Endothelial cell of umbilical vein (primary cell): Measurements from ENCODE around the gene STK39. TPM values are rescaled to one million over a fixed set of nuclear protein-coding genes. Genes with fewer than 3 reads are reported as not detected.
"Not testable (repeated sequence)": the region's sequence is repeated elsewhere in the genome, so short reads cannot be mapped to it uniquely, and the experiment has no call there.

Source experiments
- BruUV-seq: library from RNA; stranded (reverse); fragments of 400-500 nt; replicated peaks from 2 replicates; lab custom pipeline; 2021; lab: Mats Ljungman, UMichigan
- CTCF ChIA-PET: fragments of 300-600, 350-600 bp; sonication (Branson Sonifier 250); formaldehyde crosslinking; loops from one replicate; lab custom pipeline; 2021; ENCODE audit warnings: antibody characterized with exemption, inconsistent platforms; lab: Charles Lee
- POLR2A ChIA-PET: fragments of 300-600, 350-600 bp; sonication (Branson Sonifier 250); formaldehyde crosslinking; loops from one replicate; lab custom pipeline; 2021; ENCODE audit warnings: antibody characterized with exemption, inconsistent platforms; lab: Charles Lee
- DNase-seq: peaks from one replicate; pipeline ENCODE4 v3.0.0-alpha.2; 2011; ENCODE audit warnings: low read depth, low spot score
- FAIRE-seq: peaks from 2 replicates; lab custom pipeline; 2011; peaks lifted over from hg19 to GRCh38; lab: Jason Lieb, UNC
- H2AFZ ChIP-seq: 2 replicates; pipeline ENCODE4 v1.6.0; 2012; ENCODE audit warnings: low read depth, low read length, control low read depth, inconsistent platforms
- H3K27ac ChIP-seq: 2 replicates; pipeline ENCODE4 v1.5.1; 2011; ENCODE audit warnings: low read depth, mild to moderate bottlenecking, control low read depth, low read length, moderate library complexity; ENCODE audit not compliant: insufficient read depth
- H3K27me3 ChIP-seq, 2 experiments: 2 replicates each; pipeline versions ENCODE4 v1.6.0 to v1.6.1; 2011; ENCODE audit warnings: low read length in 2 of 2, mixed read lengths in 1 of 2; ENCODE audit not compliant: control insufficient read depth in 2 of 2, insufficient read depth in 2 of 2
- H3K36me3 ChIP-seq, 2 experiments: 2 replicates in 1 of 2; 3 replicates in 1 of 2; pipeline ENCODE4 v1.5.1; 2011; ENCODE audit warnings: low read length in 2 of 2, mild to moderate bottlenecking in 1 of 2, moderate library complexity in 1 of 2; ENCODE audit not compliant: control insufficient read depth in 2 of 2, insufficient read depth in 2 of 2; ENCODE audit errors: extremely low read depth in 1 of 2
- H3K4me1 ChIP-seq: 3 replicates; pipeline ENCODE4 v1.5.1; 2011; ENCODE audit warnings: mild to moderate bottlenecking, low read length; ENCODE audit not compliant: control insufficient read depth, insufficient read depth; ENCODE audit errors: extremely low read depth
- H3K4me2 ChIP-seq: 2 replicates; pipeline ENCODE4 v1.6.1; 2011; ENCODE audit warnings: low read length, control low read depth, mixed read lengths; ENCODE audit not compliant: insufficient read depth
- H3K4me3 ChIP-seq, 3 experiments: fragments of 200-600 bp in 1 of 3; sonication (generic), shearing (Covaris generic) in 1 of 3; replicated peaks in 1 of 3; 2 replicates each; pipeline ENCODE4 v1.5.1; 2011 to 2016; ENCODE audit warnings: control low read depth in 3 of 3, low read length in 3 of 3, mild to moderate bottlenecking in 2 of 3, inconsistent platforms in 1 of 3, low read depth in 1 of 3, moderate library complexity in 1 of 3; ENCODE audit not compliant: insufficient read depth in 1 of 3
- H3K79me2 ChIP-seq: 2 replicates; pipeline ENCODE4 v1.6.0; 2012; ENCODE audit warnings: low read length, inconsistent platforms; ENCODE audit not compliant: control insufficient read depth, insufficient read depth
- H3K9ac ChIP-seq: replicated peaks from 2 replicates; pipeline ENCODE3; 2011; ENCODE audit warnings: low read length, control low read depth; ENCODE audit not compliant: insufficient read depth; ENCODE audit errors: extremely low read depth
- H3K9me1 ChIP-seq: replicated peaks from 3 replicates; pipeline ENCODE4 v1.6.0; 2011; ENCODE audit warnings: mild to moderate bottlenecking, low read length; ENCODE audit not compliant: control insufficient read depth, insufficient read depth; ENCODE audit errors: extremely low read depth
- H3K9me3 ChIP-seq: replicated peaks from 2 replicates; pipeline ENCODE4 v1.5.1; 2012; ENCODE audit warnings: low read length, inconsistent platforms; ENCODE audit not compliant: control insufficient read depth, insufficient read depth
- H4K20me1 ChIP-seq: replicated peaks from 2 replicates; pipeline ENCODE3; 2011; ENCODE audit warnings: mild to moderate bottlenecking, low read length; ENCODE audit not compliant: control insufficient read depth, insufficient read depth; ENCODE audit errors: extremely low read depth
- EZH2 ChIP-seq: IDR thresholded peaks from 2 replicates; pipeline ENCODE4 v1.6.1; 2012; ENCODE audit warnings: borderline replicate concordance, low read depth, mild to moderate bottlenecking, moderate library complexity, low read length, inconsistent platforms; ENCODE audit not compliant: severe bottlenecking
- FOS ChIP-seq: IDR thresholded peaks from 2 replicates; pipeline ENCODE4 v1.6.1; 2011; ENCODE audit warnings: mild to moderate bottlenecking, low read length, moderate library complexity, borderline replicate concordance; ENCODE audit not compliant: insufficient read depth
- GATA2 ChIP-seq: IDR thresholded peaks from 2 replicates; pipeline ENCODE4 v1.7.0; 2011; ENCODE audit warnings: low read depth, mild to moderate bottlenecking, moderate library complexity, mixed read lengths, low read length; ENCODE audit not compliant: insufficient read length, insufficient read depth
- JUN ChIP-seq: IDR thresholded peaks from 2 replicates; pipeline ENCODE4 v1.6.1; 2011; ENCODE audit warnings: borderline replicate concordance, low read depth; ENCODE audit not compliant: insufficient read length, insufficient read depth
- MYC ChIP-seq: IDR thresholded peaks from one replicate; pipeline ENCODE4 v1.6.1; 2011; ENCODE audit warnings: mild to moderate bottlenecking, low read depth, low read length
- POLR2A ChIP-seq: IDR thresholded peaks from 2 replicates; pipeline ENCODE4 v1.6.1; 2012; ENCODE audit warnings: low read depth, mild to moderate bottlenecking, control low read depth, low read length
- POLR2AphosphoS5 ChIP-seq: IDR thresholded peaks from 2 replicates; pipeline ENCODE4 v1.6.1; 2012; ENCODE audit warnings: low read depth, mild to moderate bottlenecking, control low read depth, low read length, moderate library complexity; ENCODE audit not compliant: insufficient read depth
- dilution Hi-C: fragments of 300-500 bp; cut with MboI; formaldehyde crosslinking; loops from one replicate; pipeline ENCODE4 v1.15.0; 2019; ENCODE audit warnings: low sequenced_read_pairs; ENCODE audit not compliant: extremely low pct_ligation_motif_present
- intact Hi-C: fragments of 100-400 bp; cut with micrococcal nuclease; formaldehyde crosslinking; loops from one replicate; pipeline ENCODE4 v1.10.0; 2022
- polyA plus RNA-seq, 4 experiments: library from polyadenylated mRNA; depleted of rRNA in 3 of 4; stranded (reverse) in 3 of 4; unstranded in 1 of 4; fragments of >200 nt; gene quantifications; 2 replicates each; pipeline versions ENCODE4 v1.2.1 to v1.2.3, GENCODE V29; 2011 to 2012; ENCODE audit warnings: missing spikeins in 1 of 4
- total RNA-seq: library from RNA; stranded (reverse); gene quantifications from 2 replicates; pipeline ENCODE4 v1.2.3, GENCODE V29; 2021
- TF ChIP-seq, protein P1 (sequence below), 2 donors: IDR thresholded peaks; 1 replicate in 1 of 2; 2 replicates in 1 of 2; pipeline ENCODE4 v1.5.1; 2011; ENCODE audit warnings: low read length in 2 of 2, mild to moderate bottlenecking in 2 of 2, moderate library complexity in 2 of 2, control low read depth in 1 of 2, inconsistent platforms in 1 of 2, low read depth in 1 of 2; ENCODE audit not compliant: insufficient read depth in 1 of 2; ENCODE audit errors: extremely low read depth in 1 of 2
- TF ChIP-seq, protein P2 (sequence below): IDR thresholded peaks from 2 replicates; pipeline ENCODE4 v1.6.1; 2011; ENCODE audit not compliant: insufficient read depth, insufficient read length

The STK39 gene
- total and polyA plus RNA-seq, 2 donors (not counting 3 experiments of a cell fraction or from before 2014, with no cell fraction given) = 4.6 to 13.1 TPM

DNA sequence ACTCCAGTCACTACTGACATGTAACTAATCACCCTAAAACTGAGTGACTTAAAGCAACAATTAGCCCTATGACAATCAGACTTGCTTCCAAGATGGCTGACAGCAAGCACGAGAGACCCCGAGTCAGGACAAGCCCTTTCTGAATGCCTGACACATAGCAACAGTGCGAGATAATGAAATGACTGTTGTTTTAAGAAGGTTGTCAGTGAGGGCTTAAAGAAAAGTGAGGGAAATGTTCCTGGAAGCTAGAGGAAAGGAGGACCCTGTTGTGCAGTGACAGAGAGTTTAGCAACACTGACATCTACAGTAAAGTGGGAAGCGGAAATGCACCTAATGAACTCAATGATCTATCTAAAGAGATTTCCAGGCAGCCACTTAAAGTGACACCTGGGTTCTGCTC lies 163.1 kb downstream of the STK39 start:
- H3K9ac ChIP-seq = no peak overlapping the region
- H2AFZ ChIP-seq = no peak overlapping the region
- H3K9me1 ChIP-seq = no peaks in the 10 kb centered on the region
- ChIA-PET CTCF (no interaction called here), POLR2A (no interaction called here)
- H3K4me3 ChIP-seq = no peak overlapping the region
- no peaks in the 10 kb centered on the region for H3K9me3 ChIP-seq
- no peaks in the 10 kb centered on the region for H3K4me1 ChIP-seq
- no peak overlapping the region for H3K4me2 ChIP-seq
- no peaks in the 10 kb centered on the region for H3K27me3 ChIP-seq
- no peaks in the 10 kb centered on the region for H3K79me2 ChIP-seq
- BruUV-seq = no TSS peak
- DNase-seq = no peak
- dilution Hi-C loops (no loop called here), intact Hi-C loops (no loop called here)
- no peak overlapping the region for H3K27ac ChIP-seq
- H3K36me3 ChIP-seq = no peaks in the 10 kb centered on the region
- FAIRE-seq = no peak
- H4K20me1 ChIP-seq = no peaks in the 10 kb centered on the region
- TF ChIP-seq POLR2AphosphoS5 = no peak
- TF ChIP-seq, protein P1, sequence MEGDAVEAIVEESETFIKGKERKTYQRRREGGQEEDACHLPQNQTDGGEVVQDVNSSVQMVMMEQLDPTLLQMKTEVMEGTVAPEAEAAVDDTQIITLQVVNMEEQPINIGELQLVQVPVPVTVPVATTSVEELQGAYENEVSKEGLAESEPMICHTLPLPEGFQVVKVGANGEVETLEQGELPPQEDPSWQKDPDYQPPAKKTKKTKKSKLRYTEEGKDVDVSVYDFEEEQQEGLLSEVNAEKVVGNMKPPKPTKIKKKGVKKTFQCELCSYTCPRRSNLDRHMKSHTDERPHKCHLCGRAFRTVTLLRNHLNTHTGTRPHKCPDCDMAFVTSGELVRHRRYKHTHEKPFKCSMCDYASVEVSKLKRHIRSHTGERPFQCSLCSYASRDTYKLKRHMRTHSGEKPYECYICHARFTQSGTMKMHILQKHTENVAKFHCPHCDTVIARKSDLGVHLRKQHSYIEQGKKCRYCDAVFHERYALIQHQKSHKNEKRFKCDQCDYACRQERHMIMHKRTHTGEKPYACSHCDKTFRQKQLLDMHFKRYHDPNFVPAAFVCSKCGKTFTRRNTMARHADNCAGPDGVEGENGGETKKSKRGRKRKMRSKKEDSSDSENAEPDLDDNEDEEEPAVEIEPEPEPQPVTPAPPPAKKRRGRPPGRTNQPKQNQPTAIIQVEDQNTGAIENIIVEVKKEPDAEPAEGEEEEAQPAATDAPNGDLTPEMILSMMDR (IDR thresholded peaks at IDR 0.05; ENCODE audit: extremely low read depth in 1 of 2, insufficient read depth in 1 of 2, low read depth in 1 of 2, low read length in 2 of 2) = no peak
- no peak for TF ChIP-seq FOS
- no peak for TF ChIP-seq MYC
- TF ChIP-seq, protein P2, sequence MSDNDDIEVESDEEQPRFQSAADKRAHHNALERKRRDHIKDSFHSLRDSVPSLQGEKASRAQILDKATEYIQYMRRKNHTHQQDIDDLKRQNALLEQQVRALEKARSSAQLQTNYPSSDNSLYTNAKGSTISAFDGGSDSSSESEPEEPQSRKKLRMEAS = no peak
- TF ChIP-seq EZH2 = no peak
- TF ChIP-seq POLR2A = no peak
- TF ChIP-seq JUN = no peak
- TF ChIP-seq GATA2 = no peak

GRCh38 chr2:168081452-168081851 lies 165.9 kb downstream of the STK39 start:
- dilution Hi-C loops, BruUV-seq, H3K4me1 ChIP-seq, POLR2A ChIA-PET, CTCF ChIA-PET, H3K79me2 ChIP-seq, FAIRE-seq, H3K4me3 ChIP-seq, DNase-seq, H3K27me3 ChIP-seq, H3K9me3 ChIP-seq, H3K36me3 ChIP-seq, H3K4me2 ChIP-seq, intact Hi-C loops, H3K9ac ChIP-seq, H4K20me1 ChIP-seq, H3K27ac ChIP-seq, H3K9me1 ChIP-seq, H2AFZ ChIP-seq: not testable (repeated sequence)
